GM12874 (cell line): ENCODE results near the gene OR10K2.

Source experiments
- TF ChIP-seq, protein P1 (sequence below): IDR thresholded peaks from 2 replicates; pipeline ENCODE4 v1.5.1; 2011; ENCODE audit warnings: low read depth, mild to moderate bottlenecking, control low read depth, low read length, moderate library complexity; ENCODE audit not compliant: insufficient read depth

The OR10K2 gene

DNA sequence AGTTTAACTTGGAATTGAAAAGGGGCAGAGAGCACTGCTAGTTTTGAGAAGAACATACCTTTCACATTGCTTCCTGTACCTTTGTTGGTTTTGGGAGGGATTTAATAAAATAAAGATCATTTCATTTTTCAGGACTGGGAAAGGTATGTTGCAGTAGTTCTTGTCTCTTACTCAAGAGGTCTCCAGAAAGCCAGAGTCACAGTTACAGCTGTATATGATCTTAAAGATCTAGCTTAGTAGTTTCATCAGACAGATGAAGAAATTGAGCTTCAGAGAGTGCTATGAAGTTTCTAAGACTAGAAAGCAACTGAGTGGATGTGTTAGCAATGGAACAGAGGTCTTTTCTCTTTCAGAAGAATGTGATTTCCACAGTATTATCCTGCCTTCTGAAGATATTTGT is 1.0 kb downstream of the OR10K2 start:
- TF ChIP-seq, protein P1, sequence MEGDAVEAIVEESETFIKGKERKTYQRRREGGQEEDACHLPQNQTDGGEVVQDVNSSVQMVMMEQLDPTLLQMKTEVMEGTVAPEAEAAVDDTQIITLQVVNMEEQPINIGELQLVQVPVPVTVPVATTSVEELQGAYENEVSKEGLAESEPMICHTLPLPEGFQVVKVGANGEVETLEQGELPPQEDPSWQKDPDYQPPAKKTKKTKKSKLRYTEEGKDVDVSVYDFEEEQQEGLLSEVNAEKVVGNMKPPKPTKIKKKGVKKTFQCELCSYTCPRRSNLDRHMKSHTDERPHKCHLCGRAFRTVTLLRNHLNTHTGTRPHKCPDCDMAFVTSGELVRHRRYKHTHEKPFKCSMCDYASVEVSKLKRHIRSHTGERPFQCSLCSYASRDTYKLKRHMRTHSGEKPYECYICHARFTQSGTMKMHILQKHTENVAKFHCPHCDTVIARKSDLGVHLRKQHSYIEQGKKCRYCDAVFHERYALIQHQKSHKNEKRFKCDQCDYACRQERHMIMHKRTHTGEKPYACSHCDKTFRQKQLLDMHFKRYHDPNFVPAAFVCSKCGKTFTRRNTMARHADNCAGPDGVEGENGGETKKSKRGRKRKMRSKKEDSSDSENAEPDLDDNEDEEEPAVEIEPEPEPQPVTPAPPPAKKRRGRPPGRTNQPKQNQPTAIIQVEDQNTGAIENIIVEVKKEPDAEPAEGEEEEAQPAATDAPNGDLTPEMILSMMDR = no peak

DNA sequence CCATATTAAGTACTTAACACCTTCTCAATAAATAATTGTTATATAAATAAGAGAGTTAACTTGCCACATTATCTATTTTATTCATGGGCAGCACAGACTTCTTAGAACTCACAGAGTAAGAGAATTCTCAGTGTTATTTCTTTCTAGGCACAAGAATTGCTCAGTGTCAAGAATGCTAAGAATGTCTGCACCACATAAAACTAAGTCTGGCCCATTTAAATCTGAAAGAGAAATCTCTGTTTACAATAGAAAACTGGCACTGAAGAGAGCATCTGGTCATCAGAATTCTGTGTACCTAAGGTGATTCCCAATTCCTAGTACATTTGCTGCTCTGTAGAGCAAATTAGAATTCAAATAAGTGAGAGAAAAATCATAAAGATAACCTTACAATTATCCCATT is 3.8 kb downstream of the OR10K2 start:
- TF ChIP-seq, protein P1 = no peak

DNA sequence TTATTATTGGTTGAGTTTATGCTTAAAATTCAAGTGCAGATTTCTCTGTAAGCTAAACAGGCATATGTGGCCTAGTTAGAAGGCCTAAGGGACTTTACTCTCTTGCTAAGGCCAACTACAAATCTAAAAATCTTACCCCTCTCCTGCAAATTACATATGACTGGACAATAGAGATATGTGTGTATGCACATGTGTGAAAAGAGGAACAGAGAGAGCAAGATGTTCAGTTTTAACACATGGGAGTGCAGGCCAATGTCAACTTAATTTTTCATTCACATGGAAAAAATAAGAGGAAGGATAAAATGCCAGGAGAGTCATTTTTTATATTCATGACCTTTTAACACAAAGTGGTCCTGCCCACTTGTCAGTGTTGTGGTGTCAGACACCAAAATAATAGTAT is 8.5 kb downstream of the OR10K2 start:
- TF ChIP-seq, protein P1 = no peak

DNA sequence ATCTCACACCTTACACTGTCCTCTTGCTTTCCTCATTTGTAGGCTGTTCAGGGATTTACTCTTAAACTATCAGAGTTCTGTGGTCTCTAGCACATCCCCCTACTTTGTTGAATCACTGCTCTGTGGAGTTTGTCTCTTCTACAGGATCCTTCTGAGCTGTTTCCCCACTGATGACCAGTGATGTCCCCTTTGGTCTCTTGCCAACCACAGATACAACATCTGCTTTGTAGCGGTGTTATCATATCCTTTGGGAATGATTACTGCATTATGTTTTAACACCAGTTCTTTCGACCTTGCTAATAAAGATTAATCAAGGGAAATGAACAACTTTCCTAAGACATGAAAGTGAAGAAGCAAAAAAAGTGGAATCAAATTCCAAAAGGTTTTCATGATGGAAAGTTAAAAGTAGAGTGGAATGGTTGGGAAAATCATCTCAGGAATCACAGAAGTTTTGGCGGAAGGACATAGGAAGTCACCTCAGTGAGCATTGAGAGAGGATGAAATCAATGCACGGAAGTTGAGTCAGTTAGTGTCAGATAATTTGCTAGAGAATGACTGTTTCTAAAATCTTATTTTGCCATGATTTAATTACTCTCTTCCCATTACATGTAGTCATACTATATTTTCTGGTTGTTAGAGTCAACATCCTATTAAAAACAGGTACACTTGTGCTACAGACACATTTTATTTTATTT is 11.2 kb downstream of the OR10K2 start:
- TF ChIP-seq, protein P1 = no peak

DNA sequence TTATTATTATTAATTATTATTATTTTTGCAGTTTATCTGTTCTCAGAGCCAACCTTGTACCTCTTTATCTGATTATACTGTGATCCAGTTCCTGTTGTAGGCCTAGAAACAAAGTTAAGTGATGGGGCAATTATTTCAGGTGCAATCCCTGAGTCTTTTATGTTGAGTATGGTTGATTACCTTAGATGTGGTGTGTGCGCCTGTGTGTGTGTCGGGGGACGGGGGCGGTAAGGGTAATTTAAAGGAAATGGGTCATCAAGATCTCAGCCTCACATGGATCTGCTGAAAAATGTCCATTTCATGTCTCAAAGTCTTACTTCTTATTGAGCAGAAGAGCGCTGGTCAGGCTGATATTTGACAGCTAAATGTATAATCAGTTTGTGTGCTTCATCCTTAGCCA is 18.9 kb downstream of the OR10K2 start:
- TF ChIP-seq, protein P1 = no peak

DNA sequence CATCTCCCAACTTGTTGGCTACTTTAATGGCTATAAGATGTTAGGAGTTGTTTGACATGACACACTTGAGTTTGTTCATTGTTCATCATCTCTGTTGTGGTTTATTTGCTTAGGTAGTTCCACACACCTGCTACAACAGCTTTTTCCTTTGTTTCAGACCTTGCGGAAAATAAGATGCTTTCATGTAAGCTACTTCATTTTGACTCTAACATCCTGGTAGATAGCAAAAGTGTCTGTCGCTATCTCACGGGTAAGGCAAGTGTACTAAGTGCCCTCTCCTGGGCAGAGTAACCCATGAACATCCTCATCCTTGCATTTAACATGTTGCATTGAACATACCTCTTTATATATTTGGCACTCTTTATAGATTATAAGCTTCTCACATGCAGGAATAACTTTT is 25.2 kb downstream of the OR10K2 start:
- TF ChIP-seq, protein P1 = no peak

DNA sequence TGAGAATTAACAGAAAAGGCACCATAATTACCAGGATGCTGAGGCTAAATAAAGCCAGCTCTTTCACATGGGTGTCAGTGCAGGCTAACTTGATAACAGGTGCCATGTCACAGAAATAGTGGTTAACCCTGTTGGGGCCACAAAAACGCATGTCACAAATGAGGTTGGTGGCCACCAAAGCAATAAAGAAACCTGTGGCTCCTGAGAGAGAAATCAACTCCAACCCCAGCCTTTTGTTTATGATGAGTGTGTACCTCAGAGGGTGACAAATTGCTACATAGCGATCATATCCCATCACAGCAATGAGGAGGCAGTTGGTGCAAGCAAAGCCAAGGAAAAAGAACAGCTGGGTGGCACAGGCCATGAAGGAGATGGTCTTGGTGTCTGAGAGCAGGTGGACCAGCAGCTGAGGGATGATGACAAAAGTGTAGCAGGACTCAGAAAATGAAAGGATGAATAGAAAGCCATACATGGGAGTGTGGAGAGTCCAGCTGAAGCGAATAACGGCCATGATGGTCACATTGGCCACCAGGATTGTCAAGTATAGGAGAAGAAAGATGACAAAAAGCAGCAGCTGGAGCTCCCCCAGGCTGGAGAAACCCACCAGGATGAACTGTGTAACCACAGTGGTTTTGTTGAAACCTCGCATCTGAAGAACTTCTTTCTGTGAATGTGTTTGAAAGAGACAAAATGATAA is 27.1 kb downstream of the OR10K2 start, which contains the start of gene OR10T2:
OR10T2 (minus strand) TSS at position 649 of the 697 bp plus-strand sequence; CDS start at position 649, 0 bp downstream.
- TF ChIP-seq, protein P1 = no peak
